Kidney epithelial cell (primary cell): ENCODE results near the gene PDIA6. TPM values are rescaled to one million over a fixed set of nuclear protein-coding genes. Genes with fewer than 3 reads are reported as not detected.

Source experiments
- DNase-seq: peaks from one replicate; pipeline ENCODE4 v3.0.0-alpha.2; 2010; ENCODE audit warnings: low read depth
- H3K27me3 ChIP-seq: 2 replicates; pipeline ENCODE4 v1.6.0; 2011; ENCODE audit warnings: low read length; ENCODE audit not compliant: control insufficient read depth, insufficient read depth
- H3K36me3 ChIP-seq: 2 replicates; pipeline ENCODE4 v1.5.1; 2011; ENCODE audit warnings: low read length; ENCODE audit not compliant: control insufficient read depth, insufficient read depth
- H3K4me3 ChIP-seq: 2 replicates; pipeline ENCODE4 v1.5.1; 2011; ENCODE audit warnings: low read depth, mild to moderate bottlenecking, control low read depth, low read length
- CTCF ChIP-seq: IDR thresholded peaks from 2 replicates; pipeline ENCODE4 v1.5.1; 2011; ENCODE audit warnings: mild to moderate bottlenecking, moderate library complexity, low read length, control low read depth, inconsistent platforms; ENCODE audit not compliant: insufficient read depth, poor library complexity, severe bottlenecking
- total RNA-seq: library from RNA; depleted of rRNA; stranded (reverse); fragments of >200 nt; gene quantifications from 2 replicates; pipeline ENCODE4 v1.2.3, GENCODE V29; 2015

The PDIA6 gene
- total RNA-seq, 1 donor from 2014 or later = 328 TPM

GRCh38 chr2:10771786-10772185 lies 40.8 kb downstream of the PDIA6 start:
- Histone ChIP-seq H3K36me3 (no peaks in the 10 kb centered on the region), H3K27me3 (peaks cover 13% of the 10 kb centered on the region), H3K4me3 (no peak overlapping the region)
- no peak for DNase-seq
- TF ChIP-seq CTCF = no peak

- DNase-seq = no peak
- Histone ChIP-seq H3K4me3 (no peak overlapping the region), H3K36me3 (no peaks in the 10 kb centered on the region), H3K27me3 (peaks cover 13% of the 10 kb centered on the region)
- TF ChIP-seq CTCF = no peak
Measured at GRCh38 chr2:10770956-10771750, 41.4 kb downstream of the PDIA6 start.

- peaks cover 13% of the 10 kb centered on the region for H3K27me3 ChIP-seq
- DNase-seq = no peak
- TF ChIP-seq CTCF = no peak
Measured at GRCh38 chr2:10768063-10768507, 44.5 kb downstream of the PDIA6 start.

GRCh38 chr2:10765914-10766313 lies 46.7 kb downstream of the PDIA6 start:
- TF ChIP-seq CTCF = no peak
- Histone ChIP-seq H3K4me3 (no peak overlapping the region), H3K36me3 (no peaks in the 10 kb centered on the region), H3K27me3 (peaks cover 7% of the 10 kb centered on the region)
- DNase-seq = no peak

More at GRCh38 chr2:10768063-10768507, 44.5 kb downstream of the PDIA6 start:
- no peak overlapping the region for H3K4me3 ChIP-seq
- no peaks in the 10 kb centered on the region for H3K36me3 ChIP-seq

- no peak for DNase-seq
- H3K4me3 ChIP-seq = no peak overlapping the region
- no peaks in the 10 kb centered on the region for H3K36me3 ChIP-seq
- H3K27me3 ChIP-seq = peaks cover 5% of the 10 kb centered on the region
- TF ChIP-seq CTCF = no peak
Measured at GRCh38 chr2:10765461-10765860, 47.1 kb downstream of the PDIA6 start.

GRCh38 chr2:10764896-10765295 lies 47.7 kb downstream of the PDIA6 start:
- Histone ChIP-seq H3K27me3 (peaks cover 5% of the 10 kb centered on the region), H3K36me3 (no peaks in the 10 kb centered on the region), H3K4me3 (no peak overlapping the region)
- no peak for DNase-seq
- TF ChIP-seq CTCF = no peak
